K562 (cell line): Measurements from ENCODE around the gene EMC8. TPM values are rescaled to one million over a fixed set of nuclear protein-coding genes. Genes with fewer than 3 reads are reported as not detected.

Experiments used
- ARID4B ChIP-seq: sonication (generic); formaldehyde crosslinking; IDR thresholded peaks from 2 replicates; pipeline ENCODE4 v1.8.0; 2022; ENCODE audit warnings: mild to moderate bottlenecking, missing genetic modification reagents
- DLX4 ChIP-seq: fragments of 250-450 bp; sonication (Bioruptor Pico); IDR thresholded peaks from 2 replicates; pipeline ENCODE4 v1.6.1; 2021; ENCODE audit warnings: mild to moderate bottlenecking
- FOXO4 ChIP-seq: fragments of 450-650 bp; formaldehyde crosslinking; IDR thresholded peaks from 2 replicates; pipeline ENCODE4 v1.4.0; 2020; ENCODE audit warnings: mild to moderate bottlenecking, moderate library complexity
- PCBP1 ChIP-seq: fragments of 200-400 bp; formaldehyde crosslinking; IDR thresholded peaks from 2 replicates; pipeline ENCODE4 v1.6.1; 2018; ENCODE audit warnings: mild to moderate bottlenecking, low read depth, low read length; ENCODE audit not compliant: poor library complexity, severe bottlenecking
- PRPF4 ChIP-seq: fragments of 200-400 bp; formaldehyde crosslinking; IDR thresholded peaks from one replicate; pipeline ENCODE4 v1.6.1; 2017; ENCODE audit warnings: low read length, low read depth, mild to moderate bottlenecking; ENCODE audit not compliant: insufficient read depth, poor library complexity, severe bottlenecking
- RAD21 ChIP-seq, 2 experiments: fragments of 250-450 bp in 1 of 2; fragments of 450-650 bp in 1 of 2; sonication (Bioruptor Pico) in 1 of 2; formaldehyde crosslinking in 1 of 2; IDR thresholded peaks in 1 of 2; conservative IDR thresholded peaks in 1 of 2; 2 replicates each; pipeline versions ENCODE4 v1.4.0 to v1.8.0; 2020 to 2022; ENCODE audit warnings: mild to moderate bottlenecking in 2 of 2, moderate library complexity in 1 of 2
- RNF219 ChIP-seq: fragments of 250-450 bp; sonication (Bioruptor Pico); IDR thresholded peaks from 2 replicates; pipeline ENCODE4 v1.5.0; 2022; ENCODE audit warnings: mild to moderate bottlenecking
- SAFB ChIP-seq: fragments of 200-400 bp; formaldehyde crosslinking; IDR thresholded peaks from 2 replicates; pipeline ENCODE4 v1.6.1; 2017; ENCODE audit warnings: low read depth, low read length, borderline replicate concordance
- ZC3H11A ChIP-seq: IDR thresholded peaks from 2 replicates; pipeline ENCODE4 v1.6.1; 2012; ENCODE audit warnings: low read depth, low read length, improper control_type of control experiment
- ZNF12 ChIP-seq: sonication (generic); formaldehyde crosslinking; IDR thresholded peaks from 2 replicates; pipeline ENCODE4 v1.4.0; 2020; ENCODE audit warnings: mild to moderate bottlenecking, missing genetic modification reagents
- ZNF511 ChIP-seq: sonication (generic); formaldehyde crosslinking; IDR thresholded peaks from 2 replicates; pipeline ENCODE4 v1.8.0; 2022; ENCODE audit warnings: mild to moderate bottlenecking, missing genetic modification reagents
- ZNF592 ChIP-seq: fragments of 450-650 bp; IDR thresholded peaks from 2 replicates; pipeline ENCODE4 v1.6.1; 2017; ENCODE audit warnings: antibody characterized with exemption, mild to moderate bottlenecking
- ZZZ3 ChIP-seq: fragments of 450-650 bp; IDR thresholded peaks from 2 replicates; pipeline ENCODE4 v1.6.1; 2016; ENCODE audit warnings: antibody characterized with exemption, mild to moderate bottlenecking, moderate library complexity
- polyA plus RNA-seq, 8 experiments: library from polyadenylated mRNA; depleted of rRNA in 4 of 8; stranded (reverse) in 5 of 8; unstranded in 3 of 8; fragments of >200 nt; fragmentation: Nextera tagmentation in 2 of 8; fragmentation: Illumina TruSeq in 1 of 8; extraction: Ambion mirVana in 2 of 8; extraction: Trizol in 1 of 8; gene quantifications; 2 replicates each; pipeline versions ENCODE4 v1.2.1 to v1.2.3, GENCODE V29; 2011 to 2014; ENCODE audit warnings: inconsistent platforms in 1 of 8, missing spikeins in 1 of 8
- total RNA-seq, 7 experiments: library from RNA; depleted of rRNA in 6 of 7; stranded (reverse); fragments of >200 nt in 6 of 7; fragmentation: Illumina TruSeq in 2 of 7; extraction: Trizol in 2 of 7; gene quantifications; 2 replicates each; pipeline versions ENCODE4 v1.2.1 to v1.2.3, GENCODE V29; 2011 to 2021; ENCODE audit warnings: low replicate concordance in 1 of 7

EMC8 gene
- total and polyA plus RNA-seq, 9 of the 15 experiments (the other 6 are each of a cell fraction or from before 2014, with no cell fraction given) = 11.4 to 81.8 (median 48.6) TPM

GRCh38 chr16:85798901-85799496 is 345 bp downstream of the EMC8 start (continued):
- TF ChIP-seq PCBP1 = peak; percentile 4
- no peak for TF ChIP-seq ZNF12 (CRISPR knock-in tag)
- no peak for TF ChIP-seq ZNF511 (CRISPR knock-in tag)
- TF ChIP-seq ZNF592 = no peak
- TF ChIP-seq ARID4B (CRISPR knock-in tag) = peak; percentile 16; the same call in 1 of the 2 replicates
- no peak for TF ChIP-seq PRPF4
- no peak for TF ChIP-seq RNF219 (CRISPR knock-in tag)
- no peak for TF ChIP-seq RAD21 (CRISPR knock-in tag; conservative IDR thresholded peaks at IDR 0.05 in 1 of 2, IDR thresholded peaks at IDR 0.05 in 1 of 2)
- no peak for TF ChIP-seq FOXO4 (CRISPR knock-in tag)
- peak; percentile 45 for TF ChIP-seq SAFB
- no peak for TF ChIP-seq ZZZ3
- TF ChIP-seq DLX4 = no peak
- TF ChIP-seq ZC3H11A = no peak
